Activated CD8-positive, alpha-beta memory T cell treated with anti-CD3 and anti-CD28 coated beads for 36 hours (primary cell): Measurements from ENCODE around the gene CPA5. TPM values are rescaled to one million over a fixed set of nuclear protein-coding genes. Genes with fewer than 3 reads are reported as not detected.

Source experiments
- CTCF ChIA-PET: fragments of 350-600 bp; sonication (Branson Sonifier 250); formaldehyde crosslinking; loops from one replicate; lab custom pipeline; 2021; ENCODE audit warnings: antibody characterized with exemption; lab: Charles Lee
- POLR2A ChIA-PET: fragments of 350-600 bp; sonication (Branson Sonifier 250); formaldehyde crosslinking; loops from one replicate; lab custom pipeline; 2021; ENCODE audit warnings: antibody characterized with exemption; lab: Charles Lee
- total RNA-seq, 2 experiments: library from RNA; stranded (reverse); gene quantifications; one replicate each; pipeline ENCODE4 v1.2.3, GENCODE V29; 2021

CPA5 gene
- total RNA-seq, 2 experiments from 2014 or later, result 2.1 to 3.2 TPM

GRCh38 chr7:130413201-130413600 is 68.6 kb downstream of the CPA5 start:
- ChIA-PET POLR2A (no interaction called here), CTCF (interaction anchor here (1.1 kb wide), 1 partner anchor 11 kb away, joined by 4 read pairs; no protein-coding TSS in a partner anchor)

GRCh38 chr7:130415006-130415405 is 70.4 kb downstream of the CPA5 start:
- ChIA-PET POLR2A (no interaction called here), CTCF (no interaction called here)

GRCh38 chr7:130417213-130417612 is 72.6 kb downstream of the CPA5 start:
- ChIA-PET POLR2A (no interaction called here), CTCF (interaction anchor here (2.1 kb wide), 1 partner anchor 58 kb away, joined by 4 read pairs; no protein-coding TSS in a partner anchor)

- ChIA-PET POLR2A (no interaction called here), CTCF (interaction anchor here (2.1 kb wide), 1 partner anchor 57 kb away, joined by 4 read pairs; no protein-coding TSS in a partner anchor)
Observed at GRCh38 chr7:130418306-130418705, 73.7 kb downstream of the CPA5 start.

Other genes with a start within 250 kb of the CPA5 start
- 10 to 100 TPM; 49.7 to 52.0 TPM for gene TMEM209, start 139.4 kb upstream of the CPA5 start, total RNA-seq
- gene SSMEM1, start 137.0 kb upstream of the CPA5 start, total RNA-seq, result not detected
- gene CPA2, start 78.0 kb upstream of the CPA5 start, total RNA-seq, result not detected
- gene CPA4, start 51.7 kb upstream of the CPA5 start, total RNA-seq, result not detected
- not detected for gene CPA1, start 35.7 kb downstream of the CPA5 start, total RNA-seq
- gene CEP41, start 96.2 kb downstream of the CPA5 start, total RNA-seq, result 10 to 100 TPM; 21.6 to 22.3 TPM
- 1 to 10 TPM; 4.3 to 7.0 TPM for gene MEST, start 147.3 kb downstream of the CPA5 start, total RNA-seq